GM23338 (cell line): ENCODE measurements around the gene SAP130. TPM values are rescaled to one million over a fixed set of nuclear protein-coding genes. Genes with fewer than 3 reads are reported as not detected.
A peak's percentile ranks its signal among the peaks of the same experiment; 100 is the strongest.

Experiments used
- ATAC-seq: fragments of 200-7000 bp; cut with Tn5 transposase; 3 replicates; pipeline ENCODE4 v1.9.1; 2020
- DNase-seq: peaks from one replicate; pipeline ENCODE4 v3.0.0-alpha.2; 2015; ENCODE audit warnings: low spot score
- H2AFZ ChIP-seq: fragments of 200-600 bp; sonication (generic); 2 replicates; pipeline ENCODE4 v1.8.0; 2016; ENCODE audit warnings: antibody characterized with exemption, mild to moderate bottlenecking, moderate library complexity
- H3F3A ChIP-seq: fragments of 200-600 bp; sonication (generic); replicated peaks from 2 replicates; pipeline ENCODE4 v1.8.0; 2017; ENCODE audit warnings: antibody characterized with exemption, mixed run types, low read depth
- H3K27ac ChIP-seq: fragments of 200-600 bp; sonication (generic); 2 replicates; pipeline ENCODE4 v1.6.1; 2016; ENCODE audit warnings: low read depth
- H3K27me3 ChIP-seq: fragments of 200-600 bp; sonication (generic); 2 replicates; pipeline ENCODE4 v1.8.0; 2016; ENCODE audit warnings: mild to moderate bottlenecking, mixed run types, moderate library complexity; ENCODE audit not compliant: insufficient read depth
- H3K36me3 ChIP-seq: fragments of 200-600 bp; sonication (generic); 2 replicates; pipeline ENCODE4 v1.8.0; 2016; ENCODE audit warnings: mild to moderate bottlenecking; ENCODE audit not compliant: insufficient read depth
- H3K4me1 ChIP-seq: fragments of 200-600 bp; sonication (generic); 2 replicates; pipeline ENCODE4 v1.8.0; 2016; ENCODE audit warnings: mild to moderate bottlenecking, moderate library complexity; ENCODE audit not compliant: insufficient read depth
- H3K4me2 ChIP-seq: fragments of 200-600 bp; sonication (generic); 2 replicates; pipeline ENCODE4 v1.7.1; 2017; ENCODE audit warnings: mixed run types
- H3K4me3 ChIP-seq: fragments of 200-600 bp; sonication (generic); 2 replicates; pipeline ENCODE4 v1.6.1; 2016; ENCODE audit warnings: mixed run types
- H3K79me2 ChIP-seq: fragments of 200-600 bp; sonication (generic); replicated peaks from 2 replicates; pipeline ENCODE4 v1.8.0; 2017; ENCODE audit warnings: mild to moderate bottlenecking; ENCODE audit not compliant: insufficient read depth
- H3K9me2 ChIP-seq: fragments of 200-600 bp; sonication (generic); 2 replicates; pipeline ENCODE4 v1.8.0; 2017; ENCODE audit not compliant: insufficient read depth
- H4K20me1 ChIP-seq: fragments of 200-600 bp; sonication (generic); replicated peaks from 2 replicates; pipeline ENCODE4 v1.8.0; 2017; ENCODE audit warnings: mild to moderate bottlenecking; ENCODE audit not compliant: insufficient read depth
- H3K27ac Mint-ChIP-seq: 2 replicates; pipeline ENCODE4 v1.8.0; 2020; ENCODE audit warnings: inconsistent platforms, mild to moderate bottlenecking, moderate library complexity, mixed read lengths
- H3K27me3 Mint-ChIP-seq: 3 replicates; pipeline ENCODE4 v1.8.0; 2022; ENCODE audit warnings: low read depth, mild to moderate bottlenecking, moderate library complexity, mixed read lengths, inconsistent platforms; ENCODE audit not compliant: insufficient read depth, poor library complexity
- H3K36me3 Mint-ChIP-seq: 3 replicates; pipeline ENCODE4 v1.8.0; 2021; ENCODE audit warnings: low read depth, mild to moderate bottlenecking, inconsistent platforms, moderate library complexity, mixed read lengths
- H3K4me1 Mint-ChIP-seq: 3 replicates; pipeline ENCODE4 v1.8.0; 2020; ENCODE audit warnings: mild to moderate bottlenecking, inconsistent platforms, mixed read lengths
- H3K4me3 Mint-ChIP-seq: 3 replicates; pipeline ENCODE4 v1.8.0; 2021; ENCODE audit warnings: moderate library complexity, mild to moderate bottlenecking, inconsistent platforms, mixed read lengths
- H3K9me3 Mint-ChIP-seq: 3 replicates; pipeline ENCODE4 v1.8.0; 2020; ENCODE audit warnings: moderate library complexity, mild to moderate bottlenecking, inconsistent platforms, mixed read lengths
- CTCF ChIP-seq, 2 experiments: fragments of 200-600 bp in 1 of 2; sonication (generic) in 1 of 2; conservative IDR thresholded peaks; 2 replicates each; pipeline versions ENCODE4 v1.5.1 to v1.6.1; 2016 to 2017; ENCODE audit warnings: antibody characterized with exemption in 2 of 2, low read depth in 2 of 2, mild to moderate bottlenecking in 2 of 2, moderate library complexity in 1 of 2
- POLR2AphosphoS5 ChIP-seq: IDR thresholded peaks from 2 replicates; pipeline ENCODE4 v1.6.1; 2016; ENCODE audit warnings: antibody characterized with exemption, low read depth
- REST ChIP-seq: IDR thresholded peaks from one replicate; pipeline ENCODE4 v1.6.1; 2018; ENCODE audit warnings: antibody characterized with exemption; ENCODE audit not compliant: unreplicated experiment
- ZNF114 ChIP-seq: fragments of 250-450 bp; sonication (Bioruptor Pico); IDR thresholded peaks from 2 replicates; pipeline ENCODE4 v1.5.0; 2020; ENCODE audit warnings: mild to moderate bottlenecking, moderate library complexity
- polyA plus RNA-seq: library from polyadenylated mRNA; unstranded; fragments of >200 nt; fragmentation: Nextera tagmentation; extraction: Ambion mirVana; gene quantifications from 2 replicates; pipeline ENCODE4 v1.2.1, GENCODE V29; 2016
- total RNA-seq: library from RNA; depleted of rRNA; stranded (reverse); fragments of >200 nt; shearing (Covaris generic); gene quantifications from 2 replicates; pipeline ENCODE4 v1.2.3, GENCODE V29; 2014
- TF ChIP-seq, protein P1 (sequence below): IDR thresholded peaks from 2 replicates; pipeline ENCODE4 v1.6.1; 2016; ENCODE audit warnings: antibody characterized with exemption

The SAP130 gene
- total and polyA plus RNA-seq, 2 experiments from 2014 or later, result 19.5 to 35.1 TPM

GRCh38 chr2:128037649-128038048 is 9.8 kb upstream of the SAP130 start:
- Histone ChIP-seq H3F3A (no peaks in the 10 kb centered on the region), H3K36me3 (peaks cover 10% of the 10 kb centered on the region; the same call in 1 of the 2 replicates), H4K20me1 (no peaks in the 10 kb centered on the region), H3K4me3 (no peak overlapping the region), H3K4me2 (no peak overlapping the region), H3K27ac (no peak overlapping the region), H2AFZ (no peak overlapping the region), H3K9me2 (no peaks in the 10 kb centered on the region), H3K79me2 (no peaks in the 10 kb centered on the region), H3K4me1 (no peaks in the 10 kb centered on the region), H3K27me3 (no peaks in the 10 kb centered on the region)
- TF ChIP-seq REST, result no peak
- peak; percentile 39 to 44 for TF ChIP-seq CTCF (conservative IDR thresholded peaks at IDR 0.05; ENCODE audit: low read depth in 2 of 2)
- DNase-seq, result peak; percentile 35
- no peak overlapping the region for H3K27ac Mint-ChIP-seq
- no peaks in the 10 kb centered on the region for H3K4me1 Mint-ChIP-seq
- peaks cover 55% of the 10 kb centered on the region for H3K9me3 Mint-ChIP-seq
- ATAC-seq, result no peak
- H3K27me3 Mint-ChIP-seq, result no peaks in the 10 kb centered on the region
- no peak overlapping the region; the same call in 2 of the 3 replicates for H3K4me3 Mint-ChIP-seq
- H3K36me3 Mint-ChIP-seq, result peaks cover 17% of the 10 kb centered on the region; the same call in 2 of the 3 replicates

GRCh38 chr2:128036748-128037607 is 9.1 kb upstream of the SAP130 start:
- no peak for DNase-seq
- Mint-ChIP-seq H3K4me3 (no peak overlapping the region), H3K27me3 (peaks cover 1% of the 10 kb centered on the region), H3K36me3 (peaks cover 15% of the 10 kb centered on the region; the same call in 2 of the 3 replicates), H3K4me1 (no peaks in the 10 kb centered on the region), H3K27ac (no peak overlapping the region), H3K9me3 (peaks cover 56% of the 10 kb centered on the region)
- H3K79me2 ChIP-seq, result no peaks in the 10 kb centered on the region
- no peak overlapping the region for H2AFZ ChIP-seq
- no peak for ATAC-seq
- no peak overlapping the region for H3K27ac ChIP-seq
- no peaks in the 10 kb centered on the region for H3K27me3 ChIP-seq
- no peak for TF ChIP-seq CTCF (conservative IDR thresholded peaks at IDR 0.05; ENCODE audit: low read depth in 2 of 2)
- no peak for TF ChIP-seq ZNF114
- TF ChIP-seq REST, result no peak
- TF ChIP-seq, protein P1, sequence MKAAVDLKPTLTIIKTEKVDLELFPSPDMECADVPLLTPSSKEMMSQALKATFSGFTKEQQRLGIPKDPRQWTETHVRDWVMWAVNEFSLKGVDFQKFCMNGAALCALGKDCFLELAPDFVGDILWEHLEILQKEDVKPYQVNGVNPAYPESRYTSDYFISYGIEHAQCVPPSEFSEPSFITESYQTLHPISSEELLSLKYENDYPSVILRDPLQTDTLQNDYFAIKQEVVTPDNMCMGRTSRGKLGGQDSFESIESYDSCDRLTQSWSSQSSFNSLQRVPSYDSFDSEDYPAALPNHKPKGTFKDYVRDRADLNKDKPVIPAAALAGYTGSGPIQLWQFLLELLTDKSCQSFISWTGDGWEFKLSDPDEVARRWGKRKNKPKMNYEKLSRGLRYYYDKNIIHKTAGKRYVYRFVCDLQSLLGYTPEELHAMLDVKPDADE, result no peak
- TF ChIP-seq POLR2AphosphoS5, result no peak
- H3K36me3 ChIP-seq, result peaks cover 10% of the 10 kb centered on the region; the same call in 1 of the 2 replicates
- H3K4me2 ChIP-seq, result no peak overlapping the region
- H3K4me3 ChIP-seq, result no peak overlapping the region
- H3K9me2 ChIP-seq, result no peaks in the 10 kb centered on the region
- no peaks in the 10 kb centered on the region for H3K4me1 ChIP-seq
- H3F3A ChIP-seq, result no peaks in the 10 kb centered on the region
- H4K20me1 ChIP-seq, result no peaks in the 10 kb centered on the region
